HG02588 (cell line): Measurements from ENCODE around the gene PABPN1L.

Experiments
- ATAC-seq: cut with Tn5 transposase; IDR thresholded peaks from one replicate; pipeline ENCODE4 v1.9.1; 2021; ENCODE audit warnings: mild to moderate bottlenecking, moderate library complexity; ENCODE audit not compliant: unreplicated experiment

PABPN1L gene

GRCh38 chr16:88853325-88853941 lies 13.0 kb downstream of the PABPN1L start:
- no peak for ATAC-seq

- no peak for ATAC-seq
Observed at GRCh38 chr16:88851616-88852015, 14.8 kb downstream of the PABPN1L start.

GRCh38 chr16:88850531-88851199 lies 15.8 kb downstream of the PABPN1L start:
- ATAC-seq, result no peak

GRCh38 chr16:88848557-88848956 lies 17.9 kb downstream of the PABPN1L start:
- no peak for ATAC-seq

GRCh38 chr16:88847654-88848053 lies 18.8 kb downstream of the PABPN1L start:
- no peak for ATAC-seq

GRCh38 chr16:88846088-88846487 lies 20.4 kb downstream of the PABPN1L start:
- ATAC-seq, result no peak

GRCh38 chr16:88844419-88845036 lies 21.9 kb downstream of the PABPN1L start:
- ATAC-seq, result no peak

GRCh38 chr16:88843256-88843655 lies 23.2 kb downstream of the PABPN1L start:
- ATAC-seq, result no peak

GRCh38 chr16:88842806-88843205 lies 23.7 kb downstream of the PABPN1L start:
- ATAC-seq, result no peak

- ATAC-seq, result no peak
Observed at GRCh38 chr16:88842308-88842756, 24.1 kb downstream of the PABPN1L start.

- ATAC-seq, result no peak
Observed at GRCh38 chr16:88841521-88842307, 24.7 kb downstream of the PABPN1L start.

- ATAC-seq, result no peak
Observed at GRCh38 chr16:88840600-88841215, 25.8 kb downstream of the PABPN1L start.

GRCh38 chr16:88839745-88840599 lies 26.5 kb downstream of the PABPN1L start:
- no peak for ATAC-seq

GRCh38 chr16:88839026-88839529 lies 27.4 kb downstream of the PABPN1L start:
- ATAC-seq, result no peak

- no peak for ATAC-seq
Observed at GRCh38 chr16:88838566-88838965, 27.9 kb downstream of the PABPN1L start.

- no peak for ATAC-seq
Observed at GRCh38 chr16:88837806-88838205, 28.7 kb downstream of the PABPN1L start.

- ATAC-seq, result no peak
Observed at GRCh38 chr16:88836791-88837190, 29.7 kb downstream of the PABPN1L start.

- ATAC-seq, result no peak
Observed at GRCh38 chr16:88835818-88836217, 30.6 kb downstream of the PABPN1L start.

- no peak for ATAC-seq
Observed at GRCh38 chr16:88835383-88835782, 31.1 kb downstream of the PABPN1L start.

- ATAC-seq, result no peak
Observed at GRCh38 chr16:88834670-88835069, 31.8 kb downstream of the PABPN1L start.
